A549 (cell line): Measurements from ENCODE around the gene SLC13A4.

Source experiments
- CBX2 ChIP-seq: fragments of 200-600 bp; sonication (generic); IDR thresholded peaks from 2 replicates; pipeline ENCODE4 v1.6.1; 2016; ENCODE audit warnings: low read depth, mild to moderate bottlenecking, borderline replicate concordance
- CHD2 ChIP-seq: fragments of 150-350 bp; IDR thresholded peaks from 2 replicates; pipeline ENCODE4 v1.6.1; 2014; ENCODE audit warnings: low read length; ENCODE audit not compliant: partially characterized antibody
- CTCF ChIP-seq: fragments of >200 bp; sonication (Bioruptor Twin); formaldehyde crosslinking; IDR thresholded peaks from 3 replicates; pipeline ENCODE4 v1.5.1; 2016
- EP300 ChIP-seq, 2 experiments: fragments of >200 bp; sonication (Bioruptor Twin); formaldehyde crosslinking; IDR thresholded peaks; 2 replicates in 1 of 2; 3 replicates in 1 of 2; pipeline ENCODE4 v1.6.1; 2016 to 2017
- GATA3 ChIP-seq: IDR thresholded peaks from 2 replicates; pipeline ENCODE4 v1.6.1; 2012; ENCODE audit warnings: borderline replicate concordance
- JUNB ChIP-seq: fragments of >200 bp; sonication (Bioruptor Twin); formaldehyde crosslinking; IDR thresholded peaks from 2 replicates; pipeline ENCODE4 v1.6.1; 2016
- MYC ChIP-seq: IDR thresholded peaks from 2 replicates; pipeline ENCODE4 v1.6.1; 2012; ENCODE audit warnings: mild to moderate bottlenecking, inconsistent platforms, low read length, improper control_type of control experiment, borderline replicate concordance
- POLR2A ChIP-seq: IDR thresholded peaks from 2 replicates; pipeline ENCODE4 v1.6.1; 2012; ENCODE audit warnings: mild to moderate bottlenecking, low read length
- SMC3 ChIP-seq: fragments of >200 bp; sonication (Bioruptor Twin); formaldehyde crosslinking; IDR thresholded peaks from 3 replicates; pipeline ENCODE4 v1.6.1; 2018; ENCODE audit warnings: inconsistent platforms

- TF ChIP-seq CTCF, result no peak
- no peak for TF ChIP-seq POLR2A
- no peak for TF ChIP-seq GATA3
- no peak for TF ChIP-seq MYC
- TF ChIP-seq CBX2, result no peak
- no peak for TF ChIP-seq CHD2
- no peak for TF ChIP-seq SMC3
- TF ChIP-seq JUNB, result no peak
- TF ChIP-seq EP300 (IDR thresholded peaks at IDR 0.05), result no peak
Measured at GRCh38 chr7:135711139-135711469, 16.9 kb downstream of the SLC13A4 start.
